ENCODE results near the gene RIPOR2.

DNA sequence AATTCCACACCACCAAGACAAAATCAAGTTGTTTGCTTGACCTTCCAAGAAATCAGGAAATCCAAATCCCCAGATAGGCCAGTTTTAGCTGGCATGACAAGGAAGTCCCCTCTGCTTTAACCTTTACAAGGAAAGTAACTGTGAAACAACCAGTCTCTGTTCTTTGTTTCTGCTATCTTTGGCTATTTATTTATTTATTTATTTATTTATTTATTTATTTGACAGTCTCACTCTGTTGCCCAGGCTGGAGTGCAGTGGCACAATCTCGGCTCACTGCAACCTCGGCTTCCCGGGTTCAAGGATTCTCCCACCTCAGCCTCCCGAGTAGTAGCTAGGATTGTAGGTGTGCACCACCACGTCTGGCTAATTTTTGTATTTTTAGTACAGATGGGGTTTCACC lies 175.6 kb downstream of the RIPOR2 start:
- TF ChIP-seq, protein P1, sequence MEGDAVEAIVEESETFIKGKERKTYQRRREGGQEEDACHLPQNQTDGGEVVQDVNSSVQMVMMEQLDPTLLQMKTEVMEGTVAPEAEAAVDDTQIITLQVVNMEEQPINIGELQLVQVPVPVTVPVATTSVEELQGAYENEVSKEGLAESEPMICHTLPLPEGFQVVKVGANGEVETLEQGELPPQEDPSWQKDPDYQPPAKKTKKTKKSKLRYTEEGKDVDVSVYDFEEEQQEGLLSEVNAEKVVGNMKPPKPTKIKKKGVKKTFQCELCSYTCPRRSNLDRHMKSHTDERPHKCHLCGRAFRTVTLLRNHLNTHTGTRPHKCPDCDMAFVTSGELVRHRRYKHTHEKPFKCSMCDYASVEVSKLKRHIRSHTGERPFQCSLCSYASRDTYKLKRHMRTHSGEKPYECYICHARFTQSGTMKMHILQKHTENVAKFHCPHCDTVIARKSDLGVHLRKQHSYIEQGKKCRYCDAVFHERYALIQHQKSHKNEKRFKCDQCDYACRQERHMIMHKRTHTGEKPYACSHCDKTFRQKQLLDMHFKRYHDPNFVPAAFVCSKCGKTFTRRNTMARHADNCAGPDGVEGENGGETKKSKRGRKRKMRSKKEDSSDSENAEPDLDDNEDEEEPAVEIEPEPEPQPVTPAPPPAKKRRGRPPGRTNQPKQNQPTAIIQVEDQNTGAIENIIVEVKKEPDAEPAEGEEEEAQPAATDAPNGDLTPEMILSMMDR (tag by site-specific recombination; IDR thresholded peaks at IDR 0.05), result no peak
- TF ChIP-seq ZNF501 (tag by site-specific recombination; IDR thresholded peaks at IDR 0.05) (no peak), ZNF350 (tag by site-specific recombination; IDR thresholded peaks at IDR 0.05) (no peak), TCF7L2 (IDR thresholded peaks at IDR 0.05; ENCODE audit: borderline replicate concordance, low read depth, low read length) (no peak), YY1 (tag by site-specific recombination; IDR thresholded peaks at IDR 0.05) (no peak), ZSCAN16 (tag by site-specific recombination; IDR thresholded peaks at IDR 0.05) (no peak), ZNF549 (tag by site-specific recombination; IDR thresholded peaks at IDR 0.05) (no peak), ZNF747 (tag by site-specific recombination; IDR thresholded peaks at IDR 0.05) (no peak), ZNF274 (IDR thresholded peaks at IDR 0.05; ENCODE audit: low read length) (no peak), ZNF274 (tag by site-specific recombination; IDR thresholded peaks at IDR 0.05; ENCODE audit: borderline replicate concordance) (no peak)
- TF ChIP-seq, protein P2, sequence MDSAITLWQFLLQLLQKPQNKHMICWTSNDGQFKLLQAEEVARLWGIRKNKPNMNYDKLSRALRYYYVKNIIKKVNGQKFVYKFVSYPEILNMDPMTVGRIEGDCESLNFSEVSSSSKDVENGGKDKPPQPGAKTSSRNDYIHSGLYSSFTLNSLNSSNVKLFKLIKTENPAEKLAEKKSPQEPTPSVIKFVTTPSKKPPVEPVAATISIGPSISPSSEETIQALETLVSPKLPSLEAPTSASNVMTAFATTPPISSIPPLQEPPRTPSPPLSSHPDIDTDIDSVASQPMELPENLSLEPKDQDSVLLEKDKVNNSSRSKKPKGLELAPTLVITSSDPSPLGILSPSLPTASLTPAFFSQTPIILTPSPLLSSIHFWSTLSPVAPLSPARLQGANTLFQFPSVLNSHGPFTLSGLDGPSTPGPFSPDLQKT (IDR thresholded peaks at IDR 0.05; ENCODE audit: borderline replicate concordance, low read depth, low read length), result no peak
- TF ChIP-seq, protein P3, sequence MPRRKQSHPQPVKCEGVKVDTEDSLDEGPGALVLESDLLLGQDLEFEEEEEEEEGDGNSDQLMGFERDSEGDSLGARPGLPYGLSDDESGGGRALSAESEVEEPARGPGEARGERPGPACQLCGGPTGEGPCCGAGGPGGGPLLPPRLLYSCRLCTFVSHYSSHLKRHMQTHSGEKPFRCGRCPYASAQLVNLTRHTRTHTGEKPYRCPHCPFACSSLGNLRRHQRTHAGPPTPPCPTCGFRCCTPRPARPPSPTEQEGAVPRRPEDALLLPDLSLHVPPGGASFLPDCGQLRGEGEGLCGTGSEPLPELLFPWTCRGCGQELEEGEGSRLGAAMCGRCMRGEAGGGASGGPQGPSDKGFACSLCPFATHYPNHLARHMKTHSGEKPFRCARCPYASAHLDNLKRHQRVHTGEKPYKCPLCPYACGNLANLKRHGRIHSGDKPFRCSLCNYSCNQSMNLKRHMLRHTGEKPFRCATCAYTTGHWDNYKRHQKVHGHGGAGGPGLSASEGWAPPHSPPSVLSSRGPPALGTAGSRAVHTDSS (tag by site-specific recombination; IDR thresholded peaks at IDR 0.05), result no peak

Measured in HEK293 (cell line).